GM12874 (cell line): ENCODE data around the gene OVOL1.

ENCODE experiments used
- TF ChIP-seq, protein P1 (sequence below): IDR thresholded peaks from 2 replicates; pipeline ENCODE4 v1.5.1; 2011; ENCODE audit warnings: low read depth, mild to moderate bottlenecking, control low read depth, low read length, moderate library complexity; ENCODE audit not compliant: insufficient read depth

OVOL1 gene

DNA sequence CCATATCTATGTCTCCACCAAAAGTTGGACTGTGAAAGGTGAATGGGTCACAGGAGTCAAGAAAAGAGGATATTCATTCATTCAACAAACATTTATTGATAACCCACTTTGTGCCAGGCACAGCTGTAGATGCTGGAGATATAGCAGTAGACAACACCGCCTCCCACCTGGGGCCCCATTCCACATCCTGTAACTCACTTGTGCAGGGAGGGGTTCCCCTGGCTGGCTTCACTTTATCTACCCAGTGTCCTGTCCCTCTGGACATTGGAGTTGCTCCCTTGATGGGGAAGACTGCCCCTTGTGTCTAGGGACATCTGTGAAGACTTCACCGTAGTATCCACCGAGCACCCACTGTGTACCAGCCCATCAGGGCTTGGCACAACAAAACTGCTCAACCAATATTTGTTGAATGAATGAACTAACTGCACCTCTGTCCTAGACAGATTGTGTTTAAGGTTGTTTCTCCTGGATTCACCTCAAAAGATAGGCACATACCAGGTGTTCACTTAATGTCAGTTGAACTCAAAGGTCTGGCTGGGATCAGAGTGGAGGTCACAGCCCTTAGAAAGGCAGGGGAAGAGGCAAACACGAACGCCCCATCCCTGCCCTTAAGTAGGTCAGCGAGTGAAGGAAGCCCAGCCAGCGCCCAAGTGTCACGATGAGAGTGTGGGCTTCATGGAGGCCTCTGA, 1.4 kb upstream of the OVOL1 start:
- TF ChIP-seq, protein P1, sequence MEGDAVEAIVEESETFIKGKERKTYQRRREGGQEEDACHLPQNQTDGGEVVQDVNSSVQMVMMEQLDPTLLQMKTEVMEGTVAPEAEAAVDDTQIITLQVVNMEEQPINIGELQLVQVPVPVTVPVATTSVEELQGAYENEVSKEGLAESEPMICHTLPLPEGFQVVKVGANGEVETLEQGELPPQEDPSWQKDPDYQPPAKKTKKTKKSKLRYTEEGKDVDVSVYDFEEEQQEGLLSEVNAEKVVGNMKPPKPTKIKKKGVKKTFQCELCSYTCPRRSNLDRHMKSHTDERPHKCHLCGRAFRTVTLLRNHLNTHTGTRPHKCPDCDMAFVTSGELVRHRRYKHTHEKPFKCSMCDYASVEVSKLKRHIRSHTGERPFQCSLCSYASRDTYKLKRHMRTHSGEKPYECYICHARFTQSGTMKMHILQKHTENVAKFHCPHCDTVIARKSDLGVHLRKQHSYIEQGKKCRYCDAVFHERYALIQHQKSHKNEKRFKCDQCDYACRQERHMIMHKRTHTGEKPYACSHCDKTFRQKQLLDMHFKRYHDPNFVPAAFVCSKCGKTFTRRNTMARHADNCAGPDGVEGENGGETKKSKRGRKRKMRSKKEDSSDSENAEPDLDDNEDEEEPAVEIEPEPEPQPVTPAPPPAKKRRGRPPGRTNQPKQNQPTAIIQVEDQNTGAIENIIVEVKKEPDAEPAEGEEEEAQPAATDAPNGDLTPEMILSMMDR: no peak

DNA sequence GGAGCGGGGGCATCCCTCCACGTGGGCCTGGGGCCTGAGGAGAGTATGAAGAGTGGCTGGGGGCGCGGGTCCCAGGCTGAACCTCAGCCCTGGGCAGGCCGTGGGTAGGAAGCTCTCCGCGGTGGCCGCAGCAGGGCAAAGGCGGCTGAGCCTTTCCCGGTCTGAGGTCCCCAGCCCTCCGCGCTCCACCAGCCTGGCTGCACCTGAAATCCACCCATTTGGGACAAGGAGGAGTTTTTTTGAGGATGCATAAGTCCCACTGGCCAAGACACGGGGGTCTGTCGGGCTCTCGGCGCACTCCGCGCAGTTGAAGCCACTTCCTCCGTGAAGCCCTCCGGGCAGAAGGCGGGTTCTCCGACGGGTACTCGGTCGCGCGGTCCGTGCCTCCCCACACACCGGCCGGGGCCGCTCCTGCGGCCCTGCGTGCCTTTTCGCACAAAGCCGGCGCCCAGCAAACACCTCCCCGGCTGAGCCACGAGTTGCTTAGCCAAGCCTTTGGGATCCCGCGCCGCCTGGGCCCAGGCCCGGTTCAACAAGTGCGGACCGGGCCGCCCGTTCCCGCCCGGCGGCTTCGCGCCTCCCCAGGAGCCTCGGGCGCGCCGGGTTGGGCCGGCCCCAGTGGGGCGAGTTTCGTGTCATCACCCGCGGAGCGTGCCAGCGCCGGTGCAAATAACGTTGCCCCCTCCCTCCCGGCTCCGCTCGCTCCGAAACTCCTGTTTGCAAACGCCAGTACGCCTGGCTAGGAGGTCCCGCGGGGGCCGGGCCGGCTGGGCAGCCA, 666 bp upstream of the OVOL1 start:
- TF ChIP-seq, protein P1: no peak

DNA sequence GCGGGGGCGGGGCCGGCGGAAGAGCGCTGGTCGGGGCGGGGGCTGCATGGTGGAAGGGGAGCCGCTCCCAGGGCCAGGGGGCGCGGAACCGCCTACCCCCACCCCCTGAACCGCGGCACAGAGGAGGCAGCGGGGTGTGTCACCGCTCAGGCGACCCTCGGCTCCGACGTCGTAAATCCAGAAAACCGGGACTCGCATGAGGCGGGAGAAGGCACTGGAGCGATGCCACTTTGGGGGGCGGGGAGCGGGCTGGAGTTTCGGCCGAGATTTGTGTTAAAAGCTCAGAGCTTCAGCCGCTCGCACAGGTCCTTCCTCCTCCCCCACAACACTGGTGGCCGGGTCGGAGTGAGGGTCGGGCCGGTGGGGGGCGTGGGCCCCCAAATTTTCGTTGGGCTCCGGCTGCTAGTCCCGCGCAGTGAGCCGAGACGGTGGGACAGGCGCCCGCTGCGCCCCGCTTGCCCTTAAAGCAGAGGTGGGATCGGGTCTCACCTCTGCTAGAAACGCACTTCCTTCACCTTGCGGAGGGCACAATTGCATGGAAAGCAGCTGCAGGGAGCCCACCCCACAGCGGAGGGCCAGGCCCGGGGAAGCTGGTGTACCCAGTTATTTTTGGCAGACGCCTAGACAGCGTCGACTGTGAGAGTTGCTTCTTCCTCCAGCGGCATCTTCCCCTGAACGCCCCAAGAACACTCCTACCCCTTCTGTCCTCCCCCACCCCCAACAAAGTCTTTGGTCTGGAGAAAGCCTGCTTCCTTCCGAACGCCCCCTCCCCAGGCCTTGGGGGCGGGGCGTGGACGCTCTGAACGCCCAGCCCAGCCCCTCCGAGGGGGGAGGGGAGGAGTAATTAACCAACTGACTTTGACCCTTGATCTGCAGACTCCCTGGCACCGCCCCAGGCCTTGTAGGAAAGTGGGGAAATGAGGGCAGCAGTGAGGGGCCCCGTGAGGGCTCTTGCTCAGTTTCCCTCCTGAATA, 1.1 kb downstream of the OVOL1 start:
- TF ChIP-seq, protein P1: no peak

DNA sequence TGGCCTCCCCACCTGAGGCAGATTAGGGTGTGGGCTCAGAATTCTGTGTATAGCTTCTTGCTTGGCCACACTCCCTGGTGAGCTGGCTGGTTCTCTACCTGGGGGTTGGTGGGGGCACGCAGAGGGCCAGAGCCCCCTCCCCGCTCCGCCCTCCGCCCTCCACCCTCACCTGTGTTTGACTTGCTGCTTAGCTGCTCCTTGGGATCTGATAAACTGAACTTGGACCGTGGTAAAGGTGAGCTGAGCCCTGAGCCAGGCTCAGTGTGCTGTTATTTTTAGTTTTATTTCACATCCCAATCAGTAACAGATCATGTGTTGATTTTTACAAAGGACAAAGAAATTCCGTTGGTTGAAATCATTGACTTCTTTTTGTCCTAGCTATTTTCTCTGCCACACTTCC, 2.0 kb downstream of the OVOL1 start:
- TF ChIP-seq, protein P1: no peak

DNA sequence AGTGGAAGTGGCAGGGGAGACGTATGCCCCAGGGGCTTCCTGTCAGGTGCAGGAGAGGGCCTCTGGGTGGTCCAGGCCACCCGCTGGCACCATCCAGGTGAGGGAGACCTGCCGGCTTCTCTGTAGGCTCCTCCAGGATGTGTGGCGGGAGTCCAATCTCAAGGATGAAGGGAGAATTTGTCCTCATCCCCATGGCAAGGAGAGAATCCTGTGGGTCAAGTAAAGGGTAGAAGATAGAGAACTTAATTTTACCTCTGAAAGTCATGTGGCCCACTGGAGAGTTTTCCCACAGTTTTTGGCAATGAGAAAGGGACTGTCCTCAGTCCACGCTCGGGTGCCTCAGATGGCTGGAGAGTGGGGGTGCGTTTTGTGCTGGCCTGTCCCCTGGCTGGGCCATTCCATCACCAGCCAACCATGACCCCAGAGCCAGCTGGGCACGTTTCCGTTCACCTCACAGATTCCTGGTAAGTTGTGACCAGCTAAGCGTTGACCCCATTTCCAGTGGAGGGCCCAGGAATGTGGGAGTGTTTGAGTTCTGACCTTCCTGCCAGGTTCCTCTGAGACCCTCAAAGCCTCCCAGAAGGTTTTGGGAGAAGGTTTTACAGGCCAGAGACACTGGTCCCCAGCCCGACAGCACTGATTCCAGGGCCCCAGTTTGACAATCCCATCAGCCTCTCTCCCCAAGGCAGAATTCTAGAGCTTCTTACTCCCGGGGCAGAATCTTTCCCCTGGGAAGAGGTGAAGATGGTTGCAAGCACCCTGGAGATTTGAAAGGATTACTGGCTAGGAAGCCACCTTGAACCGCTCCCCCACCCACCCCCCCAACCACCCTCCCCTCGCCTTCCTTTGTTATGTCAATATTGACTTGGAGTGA, 2.6 kb downstream of the OVOL1 start:
- TF ChIP-seq, protein P1: no peak

DNA sequence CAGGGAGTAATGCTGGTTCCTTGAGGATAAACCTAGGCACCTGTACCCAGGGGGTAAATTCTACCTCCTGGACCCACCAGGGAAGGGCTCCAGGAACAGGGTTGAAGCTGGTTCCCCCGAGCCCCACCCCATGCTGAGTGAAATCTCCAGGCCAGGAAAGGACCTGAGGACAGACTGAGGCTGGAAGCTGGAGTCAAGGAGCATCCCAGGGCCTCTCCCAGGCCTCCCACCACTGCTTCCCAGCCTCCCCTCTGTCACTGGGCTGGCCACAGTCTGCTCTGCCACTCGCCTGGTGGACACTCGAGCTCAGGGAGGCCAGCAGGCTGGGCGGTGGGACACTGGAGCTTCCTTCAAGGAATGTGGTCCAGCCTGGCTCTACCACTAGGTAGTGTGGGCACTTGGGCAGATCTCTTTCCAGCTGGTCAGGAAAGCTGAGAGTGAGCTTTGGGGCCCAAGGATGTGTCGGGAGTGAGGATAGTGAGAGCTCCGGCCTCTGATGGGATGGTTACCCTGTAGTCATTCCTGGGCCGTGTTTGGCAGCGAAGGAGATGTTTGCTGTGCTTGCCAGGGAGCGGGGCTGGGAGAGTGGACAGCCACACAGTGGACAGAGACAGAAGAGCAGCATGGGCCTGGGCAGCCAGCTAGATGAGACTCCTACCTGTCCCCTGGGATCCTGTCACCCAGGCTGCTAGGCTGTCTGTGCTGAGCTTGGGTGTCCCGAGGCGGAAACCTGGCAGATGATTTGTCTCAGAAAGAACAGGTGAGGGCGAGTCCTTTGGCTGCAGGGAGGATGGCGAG, 3.4 kb downstream of the OVOL1 start:
- TF ChIP-seq, protein P1: no peak
